PC-3 (cell line): ENCODE measurements around the gene DAPP1.

ENCODE experiments used
- CTCF ChIP-seq: fragments of 300-600 bp; sonication (generic); conservative IDR thresholded peaks from 2 replicates; pipeline ENCODE4 v1.5.1; 2017; ENCODE audit warnings: antibody characterized with exemption, low read depth, mild to moderate bottlenecking, low read length
- EZH2 ChIP-seq: fragments of 300-600 bp; sonication (generic); IDR thresholded peaks from one replicate; pipeline ENCODE4 v1.6.1; 2017; ENCODE audit warnings: antibody characterized with exemption, mild to moderate bottlenecking, low read length; ENCODE audit not compliant: unreplicated experiment
- EZH2phosphoT487 ChIP-seq: fragments of 300-600 bp; sonication (generic); IDR thresholded peaks from 2 replicates; pipeline ENCODE4 v1.6.1; 2018; ENCODE audit warnings: mild to moderate bottlenecking, antibody characterized with exemption, low read length, borderline replicate concordance

- TF ChIP-seq EZH2 (no peak), CTCF (no peak), EZH2phosphoT487 (no peak)
Measured at GRCh38 chr4:99852199-99852749, 35.6 kb downstream of the DAPP1 start.
